Muscle of leg (tissue), 11 donors: Measurements from ENCODE around the gene LMF2. TPM values are rescaled to one million over a fixed set of nuclear protein-coding genes. Genes with fewer than 3 reads are reported as not detected.

Experiments used
- DNase-seq: peaks from one replicate; pipeline ENCODE4 v3.0.0; 2013
- H3K27ac ChIP-seq: one replicate; pipeline ENCODE4 v1.5.1; 2013; ENCODE audit warnings: mild to moderate bottlenecking, low read length, control low read depth
- H3K27me3 ChIP-seq: one replicate; pipeline ENCODE4 v1.6.1; 2013; ENCODE audit warnings: low read length; ENCODE audit not compliant: control insufficient read depth, insufficient read depth
- H3K36me3 ChIP-seq: one replicate; pipeline ENCODE4 v1.6.1; 2013; ENCODE audit warnings: low read length; ENCODE audit not compliant: control insufficient read depth, insufficient read depth
- H3K4me1 ChIP-seq: one replicate; pipeline ENCODE4 v1.6.1; 2013; ENCODE audit warnings: low read length; ENCODE audit not compliant: control insufficient read depth, insufficient read depth
- H3K4me3 ChIP-seq: one replicate; pipeline ENCODE4 v1.5.1; 2013; ENCODE audit warnings: low read length, control low read depth
- H3K9me3 ChIP-seq: replicated peaks from 2 replicates; pipeline ENCODE4 v1.6.1; 2013; ENCODE audit warnings: low read depth, low read length; ENCODE audit not compliant: control insufficient read depth
- WGBS: methylation state at CpG from one replicate; pipeline ENCODE4 v1.1.5; 2013; ENCODE audit warnings: missing lambda C conversion rate; ENCODE audit not compliant: insufficient coverage; 5-methylcytosine and 5-hydroxymethylcytosine counted together
- polyA plus RNA-seq, 8 donors: library from polyadenylated mRNA; unstranded; fragments of 120-200 nt; gene quantifications; one replicate each; pipeline versions ENCODE4 v1.2.1 to v1.2.3, GENCODE V29; 2013; ENCODE audit warnings: inconsistent platforms in 1 of 8, low replicate concordance in 1 of 8; ENCODE audit not compliant: insufficient read length in 8 of 8, insufficient read depth in 1 of 8
- total RNA-seq: library from RNA; stranded (reverse); fragments of 120-200 nt; gene quantifications from one replicate; pipeline ENCODE4 v1.2.4, GENCODE V29; 2013

LMF2 gene
- total and polyA plus RNA-seq, 9 donors = 27.0 to 54.1 (median 44.4) TPM

- H3K27ac ChIP-seq = peak overlapping the region; percentile 67
Observed at GRCh38 chr22:50528682-50529415, 21.3 kb upstream of the LMF2 start.

GRCh38 chr22:50527921-50528681, 20.6 kb upstream of the LMF2 start:
- Histone ChIP-seq H3K9me3 (no peaks in the 10 kb centered on the region), H3K4me3 (no peak overlapping the region), H3K4me1 (peaks cover 51% of the 10 kb centered on the region), H3K27ac (peak overlapping the region; percentile 3), H3K36me3 (peaks cover 13% of the 10 kb centered on the region), H3K27me3 (peaks cover 48% of the 10 kb centered on the region)
- no peak for DNase-seq
- WGBS = 94% methylated on average over 12 of the region's 18 CpGs

More at GRCh38 chr22:50528682-50529415, 21.3 kb upstream of the LMF2 start:
- Histone ChIP-seq H3K4me1 (peaks cover 51% of the 10 kb centered on the region), H3K9me3 (no peaks in the 10 kb centered on the region), H3K4me3 (peak overlapping the region; percentile 36), H3K27me3 (peaks cover 55% of the 10 kb centered on the region), H3K36me3 (peaks cover 5% of the 10 kb centered on the region)
- WGBS = 52% methylated on average over 10 of the region's 15 CpGs
- peak; percentile 33 for DNase-seq

GRCh38 chr22:50526834-50527801, 19.6 kb upstream of the LMF2 start:
- 33% methylated on average over 21 of the region's 29 CpGs for WGBS

GRCh38 chr22:50526108-50526833, 18.8 kb upstream of the LMF2 start:
- Histone ChIP-seq H3K9me3 (no peaks in the 10 kb centered on the region), H3K27me3 (peaks cover 30% of the 10 kb centered on the region), H3K4me1 (peaks cover 38% of the 10 kb centered on the region), H3K4me3 (peak overlapping the region; percentile 75), H3K36me3 (peaks cover 31% of the 10 kb centered on the region), H3K27ac (peak overlapping the region; percentile 71)
- DNase-seq = peak; percentile 94
- WGBS = under 1% methylated on average over 75 of the region's 77 CpGs

More at GRCh38 chr22:50526834-50527801, 19.6 kb upstream of the LMF2 start:
- Histone ChIP-seq H3K4me1 (peaks cover 47% of the 10 kb centered on the region), H3K27me3 (peaks cover 39% of the 10 kb centered on the region), H3K27ac (peak overlapping the region; percentile 71), H3K9me3 (no peaks in the 10 kb centered on the region), H3K36me3 (peaks cover 22% of the 10 kb centered on the region), H3K4me3 (peak overlapping the region; percentile 75)
- peak; percentile 53 for DNase-seq

GRCh38 chr22:50525858-50526107, 18.3 kb upstream of the LMF2 start:
- peaks cover 33% of the 10 kb centered on the region for H3K4me1 ChIP-seq
- DNase-seq = no peak
- H3K9me3 ChIP-seq = no peaks in the 10 kb centered on the region
- peak overlapping the region; percentile 71 for H3K27ac ChIP-seq
- under 1% methylated on average over 32 of the region's 33 CpGs for WGBS
- H3K27me3 ChIP-seq = peaks cover 25% of the 10 kb centered on the region
- peak overlapping the region; percentile 75 for H3K4me3 ChIP-seq
- peaks cover 36% of the 10 kb centered on the region for H3K36me3 ChIP-seq

GRCh38 chr22:50525104-50525857, 17.8 kb upstream of the LMF2 start, which contains the start of gene SCO2:
TSS of gene SCO2 (minus strand) at chr22:50525598. CDS start at chr22:50524411, 1,187 bp downstream.
- peak within 1 kb of the TSS; percentile 71 for H3K27ac ChIP-seq
- under 1% methylated on average over 81 of the region's 84 CpGs for WGBS
- peaks cover 20% of the 10 kb centered on the region for H3K27me3 ChIP-seq
- H3K4me1 ChIP-seq = peaks cover 28% of the 10 kb centered on the region
- no peaks in the 10 kb centered on the region for H3K9me3 ChIP-seq
- DNase-seq = peak; percentile 99
- peak within 1 kb of the TSS; percentile 75 for H3K4me3 ChIP-seq
- peaks cover 37% of the 10 kb centered on the region for H3K36me3 ChIP-seq

GRCh38 chr22:50524676-50525103, 17.2 kb upstream of the LMF2 start:
- no peak for DNase-seq
- Histone ChIP-seq H3K4me1 (peaks cover 25% of the 10 kb centered on the region), H3K36me3 (peaks cover 37% of the 10 kb centered on the region), H3K9me3 (no peaks in the 10 kb centered on the region), H3K27me3 (peaks cover 15% of the 10 kb centered on the region), H3K4me3 (peak overlapping the region; percentile 75), H3K27ac (peak overlapping the region; percentile 29)
- 12% methylated on average over 19 of the region's 19 CpGs for WGBS

GRCh38 chr22:50523806-50524675, 16.5 kb upstream of the LMF2 start:
- Histone ChIP-seq H3K27ac (no peak overlapping the region), H3K27me3 (peaks cover 9% of the 10 kb centered on the region), H3K4me3 (peak overlapping the region; percentile 75), H3K36me3 (peaks cover 41% of the 10 kb centered on the region), H3K9me3 (no peaks in the 10 kb centered on the region), H3K4me1 (peaks cover 18% of the 10 kb centered on the region)
- DNase-seq = no peak
- 77% methylated on average over 23 of the region's 25 CpGs for WGBS
